Neutrophil (primary cell): Measurements from ENCODE around the gene OR6B1.
"Not testable (repeated sequence)": the region's sequence is repeated elsewhere in the genome, so short reads cannot be mapped to it uniquely, and the experiment has no call there.

ENCODE experiments used
- H3K27ac ChIP-seq: fragments of 200-600 bp; sonication (generic); 2 replicates; pipeline ENCODE4 v1.5.1; 2016; ENCODE audit warnings: mild to moderate bottlenecking, moderate library complexity
- H3K27me3 ChIP-seq: fragments of 200-600 bp; sonication (generic); 2 replicates; pipeline ENCODE4 v1.6.0; 2016; ENCODE audit warnings: mild to moderate bottlenecking
- H3K36me3 ChIP-seq: fragments of 200-600 bp; sonication (generic); 2 replicates; pipeline ENCODE4 v1.5.1; 2017
- H3K4me1 ChIP-seq, 2 experiments: fragments of 200-600 bp in 1 of 2; sonication (generic) in 1 of 2; 1 replicate in 1 of 2; 2 replicates in 1 of 2; pipeline versions ENCODE4 v1.5.1 to v1.6.1; 2013 to 2016; ENCODE audit warnings: low read depth in 1 of 2, low read length in 1 of 2, mild to moderate bottlenecking in 1 of 2, moderate library complexity in 1 of 2; ENCODE audit not compliant: control insufficient read depth in 1 of 2, insufficient read depth in 1 of 2
- H3K4me3 ChIP-seq, 2 experiments: fragments of 200-600 bp in 1 of 2; sonication (generic) in 1 of 2; 1 replicate in 1 of 2; 2 replicates in 1 of 2; pipeline ENCODE4 v1.5.1; 2013 to 2016; ENCODE audit warnings: low read depth in 1 of 2, low read length in 1 of 2, mild to moderate bottlenecking in 1 of 2, moderate library complexity in 1 of 2
- H3K9me3 ChIP-seq: fragments of 200-600 bp; sonication (generic); 2 replicates; pipeline ENCODE4 v1.5.1; 2016
- CTCF ChIP-seq: fragments of 200-600 bp; sonication (generic); IDR thresholded peaks from 2 replicates; pipeline ENCODE4 v1.5.1; 2016; ENCODE audit warnings: antibody characterized with exemption

The OR6B1 gene

GRCh38 chr7:144037414-144038035, 37.4 kb downstream of the OR6B1 start:
- no peaks in the 10 kb centered on the region for H3K36me3 ChIP-seq
- no peak for TF ChIP-seq CTCF
- H3K27me3 ChIP-seq = no peaks in the 10 kb centered on the region
- no peaks in the 10 kb centered on the region for H3K4me1 ChIP-seq
- no peaks in the 10 kb centered on the region for H3K9me3 ChIP-seq
- no peak overlapping the region for H3K4me3 ChIP-seq
- H3K27ac ChIP-seq = no peak overlapping the region

GRCh38 chr7:144038887-144039286, 38.8 kb downstream of the OR6B1 start:
- no peaks in the 10 kb centered on the region for H3K9me3 ChIP-seq
- no peaks in the 10 kb centered on the region for H3K4me1 ChIP-seq
- H3K27ac ChIP-seq = no peak overlapping the region
- no peaks in the 10 kb centered on the region for H3K27me3 ChIP-seq
- H3K36me3 ChIP-seq = no peaks in the 10 kb centered on the region
- H3K4me3 ChIP-seq = no peak overlapping the region
- TF ChIP-seq CTCF = no peak

GRCh38 chr7:144048648-144049047, 48.5 kb downstream of the OR6B1 start, which contains the start of gene OR2A5:
Gene OR2A5, plus strand, starts transcription at chr7:144048948. Its CDS starts 1,454 bp downstream, at chr7:144050402.
- Histone ChIP-seq H3K4me3 (no peak within 1 kb of the TSS), H3K36me3 (no peaks in the 10 kb centered on the region), H3K27me3 (no peaks in the 10 kb centered on the region), H3K9me3 (no peaks in the 10 kb centered on the region), H3K27ac (no peak within 1 kb of the TSS), H3K4me1 (no peaks in the 10 kb centered on the region)
- TF ChIP-seq CTCF = no peak

- Histone ChIP-seq H3K36me3 (no peaks in the 10 kb centered on the region), H3K27ac (no peak overlapping the region), H3K27me3 (no peaks in the 10 kb centered on the region), H3K9me3 (no peaks in the 10 kb centered on the region), H3K4me1 (no peaks in the 10 kb centered on the region), H3K4me3 (no peak overlapping the region)
- no peak for TF ChIP-seq CTCF
Measured at GRCh38 chr7:144049491-144049890, 49.4 kb downstream of the OR6B1 start.

- H3K36me3 ChIP-seq = no peaks in the 10 kb centered on the region
- H3K4me1 ChIP-seq = no peaks in the 10 kb centered on the region
- TF ChIP-seq CTCF = no peak
- H3K4me3 ChIP-seq = no peak overlapping the region
- H3K27ac ChIP-seq = no peak overlapping the region
- H3K27me3 ChIP-seq = no peaks in the 10 kb centered on the region
- H3K9me3 ChIP-seq = no peaks in the 10 kb centered on the region
Measured at GRCh38 chr7:144050093-144050492, 50.0 kb downstream of the OR6B1 start.

- H3K4me1 ChIP-seq, H3K9me3 ChIP-seq, H3K36me3 ChIP-seq: not testable (repeated sequence)
Measured at GRCh38 chr7:144050884-144051283, 50.8 kb downstream of the OR6B1 start.

More at GRCh38 chr7:144050884-144051283, 50.8 kb downstream of the OR6B1 start:
- not testable (repeated sequence) for H3K27ac ChIP-seq, H3K27me3 ChIP-seq, H3K4me3 ChIP-seq
